Hepatic stellate cell (primary cell): Measurements from ENCODE around the gene KRTAP4-6.
"Not testable (repeated sequence)": the region's sequence is repeated elsewhere in the genome, so short reads cannot be mapped to it uniquely, and the experiment has no call there.

Source experiments
- DNase-seq: peaks from one replicate; pipeline ENCODE4 v3.0.0; 2011; ENCODE audit warnings: low spot score

Gene KRTAP4-6

DNA sequence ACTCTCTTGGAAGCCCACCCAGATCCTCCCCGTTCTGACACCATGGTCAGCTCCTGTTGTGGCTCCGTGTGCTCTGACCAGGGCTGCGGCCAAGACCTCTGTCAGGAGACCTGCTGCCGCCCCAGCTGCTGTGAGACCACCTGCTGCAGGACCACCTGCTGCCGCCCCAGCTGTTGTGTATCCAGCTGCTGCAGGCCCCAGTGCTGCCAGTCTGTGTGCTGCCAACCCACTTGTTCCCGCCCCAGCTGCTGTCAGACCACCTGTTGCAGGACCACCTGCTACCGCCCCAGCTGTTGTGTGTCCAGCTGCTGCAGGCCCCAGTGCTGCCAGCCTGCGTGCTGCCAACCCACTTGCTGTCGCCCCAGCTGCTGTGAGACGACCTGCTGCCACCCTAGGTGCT lies 35.0 kb downstream of the KRTAP4-6 start, which contains the start of gene KRTAP4-9:
TSS of gene KRTAP4-9 (plus strand) at position 43 of the 400 bp plus-strand sequence. CDS start at position 43, 0 bp downstream.
- DNase-seq: not testable (repeated sequence)

GRCh38 chr17:41104386-41105038 lies 35.8 kb downstream of the KRTAP4-6 start:
- not testable (repeated sequence) for DNase-seq

DNA sequence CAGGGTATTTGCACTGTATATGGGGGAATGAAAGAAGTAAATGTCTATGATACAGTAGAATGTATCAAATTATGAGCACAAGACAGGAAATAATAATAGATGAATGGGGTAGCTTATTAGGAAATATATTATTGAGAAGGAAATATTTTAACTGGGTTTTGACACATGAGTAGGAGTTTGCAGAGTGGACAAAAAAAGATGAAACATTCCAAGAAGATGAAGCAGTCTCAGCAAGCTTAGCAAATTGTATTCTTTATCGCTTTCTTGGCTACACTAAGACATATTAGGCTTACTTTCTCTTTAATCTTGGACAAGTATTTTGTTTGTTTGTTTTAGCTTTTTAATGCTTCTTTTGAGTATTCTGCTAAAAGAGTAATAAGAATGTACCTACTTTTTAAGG lies 36.4 kb downstream of the KRTAP4-6 start:
- DNase-seq: no peak

- no peak for DNase-seq
Measured at GRCh38 chr17:41101586-41102259, 38.6 kb downstream of the KRTAP4-6 start, which contains the start of gene KRTAP4-16. Gene KRTAP4-16 (minus strand): TSS chr17:41102209. CDS start chr17:41102209, 0 bp downstream.

GRCh38 chr17:41099682-41100480 lies 40.5 kb downstream of the KRTAP4-6 start:
- DNase-seq: not testable (repeated sequence)

- peak; percentile 7 for DNase-seq
Measured at GRCh38 chr17:41098481-41098880, 41.9 kb downstream of the KRTAP4-6 start.

- no peak for DNase-seq
Measured at GRCh38 chr17:41098042-41098441, 42.3 kb downstream of the KRTAP4-6 start, which contains the start of gene KRTAP4-8. Gene KRTAP4-8 (minus strand): TSS chr17:41098142. CDS start chr17:41098084, 58 bp downstream.

DNA sequence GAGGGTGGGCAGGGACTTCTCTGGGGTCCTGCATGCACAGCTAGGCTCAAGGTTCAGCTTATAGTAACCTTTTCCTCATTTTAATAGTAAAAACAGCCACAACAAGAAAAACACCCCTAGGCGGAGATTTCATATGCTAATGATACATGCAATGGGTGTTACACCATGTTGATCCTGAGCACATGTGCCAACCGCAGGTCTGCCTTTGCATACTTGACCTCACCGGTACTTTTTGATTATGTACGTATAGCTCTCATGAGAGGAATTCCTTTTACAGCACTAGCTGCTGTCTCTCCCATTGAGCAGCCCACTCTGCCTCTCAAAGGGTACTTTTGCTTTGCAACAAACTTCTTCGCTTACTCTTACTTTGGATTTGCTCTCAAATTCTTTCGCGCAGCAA lies 44.3 kb downstream of the KRTAP4-6 start:
- no peak for DNase-seq
